KG1 (cell line): ENCODE results near the gene ATAD3C.

ENCODE experiments used
- DNase-seq: peaks from one replicate; lab custom pipeline; 2025; lab: John Stamatoyannopoulos, UW

ATAD3C gene

GRCh38 chr1:1430992-1431844 is 18.3 kb upstream of the ATAD3C start:
- DNase-seq: no peak

GRCh38 chr1:1431845-1432273 is 17.6 kb upstream of the ATAD3C start:
- DNase-seq: no peak

GRCh38 chr1:1432274-1432950 is 17.1 kb upstream of the ATAD3C start:
- no peak for DNase-seq

- no peak for DNase-seq
These were observed 16.3 kb upstream of the ATAD3C start for GRCh38 chr1:1432951-1433803.

GRCh38 chr1:1433804-1434130 is 15.7 kb upstream of the ATAD3C start:
- DNase-seq: no peak

GRCh38 chr1:1434131-1434823 is 15.2 kb upstream of the ATAD3C start:
- peak; percentile 31 for DNase-seq

GRCh38 chr1:1434824-1435105 is 14.7 kb upstream of the ATAD3C start:
- DNase-seq: no peak

GRCh38 chr1:1435106-1435903 is 14.2 kb upstream of the ATAD3C start, which contains the start of gene VWA1:
Gene VWA1, plus strand, starts transcription at chr1:1435690. Its CDS starts 59 bp downstream, at chr1:1435749.
- DNase-seq: peak; percentile 37

- no peak for DNase-seq
These were observed 13.4 kb upstream of the ATAD3C start for GRCh38 chr1:1435911-1436629.

- DNase-seq: no peak
These were observed 12.9 kb upstream of the ATAD3C start for GRCh38 chr1:1436630-1437032.

- no peak for DNase-seq
These were observed 12.2 kb upstream of the ATAD3C start for GRCh38 chr1:1437033-1437903.

- DNase-seq: no peak
These were observed 11.5 kb upstream of the ATAD3C start for GRCh38 chr1:1437904-1438376.

GRCh38 chr1:1438531-1439381 is 10.7 kb upstream of the ATAD3C start:
- DNase-seq: no peak

- DNase-seq: no peak
These were observed 9.8 kb upstream of the ATAD3C start for GRCh38 chr1:1439546-1440261.

GRCh38 chr1:1440262-1441001 is 9.1 kb upstream of the ATAD3C start:
- DNase-seq: no peak

GRCh38 chr1:1441002-1441888 is 8.2 kb upstream of the ATAD3C start:
- peak; percentile 16 for DNase-seq
